ENCODE measurements around the gene MT4.
A peak's percentile ranks its signal among the peaks of the same experiment; 100 is the strongest.
"Not testable (repeated sequence)": the region's sequence is repeated elsewhere in the genome, so short reads cannot be mapped to it uniquely, and the experiment has no call there.

Gene MT4

GRCh38 chr16:56558024-56558747, 6.7 kb upstream of the MT4 start:
- DNase-seq (ENCODE audit: low spot score): no peak

- no peak for DNase-seq (ENCODE audit: low spot score)
These were observed 5.8 kb upstream of the MT4 start for GRCh38 chr16:56559109-56559508.

GRCh38 chr16:56560447-56560846, 4.4 kb upstream of the MT4 start:
- DNase-seq (ENCODE audit: low spot score): no peak

GRCh38 chr16:56561126-56561525, 3.7 kb upstream of the MT4 start:
- no peak for DNase-seq (ENCODE audit: low spot score)

GRCh38 chr16:56569971-56570370, 5.1 kb downstream of the MT4 start:
- DNase-seq (ENCODE audit: low spot score): no peak

GRCh38 chr16:56571525-56571924, 6.7 kb downstream of the MT4 start:
- DNase-seq (ENCODE audit: low spot score): no peak

- DNase-seq (ENCODE audit: low spot score): no peak
These were observed 9.8 kb downstream of the MT4 start for GRCh38 chr16:56574625-56575024.

- DNase-seq (ENCODE audit: low spot score): no peak
These were observed 11.9 kb downstream of the MT4 start for GRCh38 chr16:56576585-56577299.

- no peak for DNase-seq (ENCODE audit: low spot score)
These were observed 12.4 kb downstream of the MT4 start for GRCh38 chr16:56577300-56577625.

GRCh38 chr16:56580391-56581048, 15.6 kb downstream of the MT4 start:
- no peak for DNase-seq (ENCODE audit: low spot score)

GRCh38 chr16:56582911-56583310, 18.0 kb downstream of the MT4 start:
- not testable (repeated sequence) for DNase-seq (ENCODE audit: low spot score)

GRCh38 chr16:56583351-56584168, 18.7 kb downstream of the MT4 start:
- DNase-seq (ENCODE audit: low spot score): no peak

GRCh38 chr16:56584276-56584675, 19.4 kb downstream of the MT4 start:
- no peak for DNase-seq (ENCODE audit: low spot score)

GRCh38 chr16:56588781-56589140, 23.9 kb downstream of the MT4 start:
- no peak for DNase-seq (ENCODE audit: low spot score)

- no peak for DNase-seq (ENCODE audit: low spot score)
These were observed 24.5 kb downstream of the MT4 start, which contains the start of gene MT3 for GRCh38 chr16:56589141-56590039. Gene MT3, plus strand, starts transcription at chr16:56589528. Its CDS starts 63 bp downstream, at chr16:56589591.

- no peak for DNase-seq (ENCODE audit: low spot score)
These were observed 26.6 kb downstream of the MT4 start for GRCh38 chr16:56591377-56592060.

- no peak for DNase-seq (ENCODE audit: low spot score)
These were observed 28.9 kb downstream of the MT4 start for GRCh38 chr16:56593573-56594291.

GRCh38 chr16:56594292-56594619, 29.4 kb downstream of the MT4 start:
- no peak for DNase-seq (ENCODE audit: low spot score)

GRCh38 chr16:56600398-56600999, 35.6 kb downstream of the MT4 start:
- DNase-seq (ENCODE audit: low spot score): peak; percentile 33
